Neutrophil (primary cell): Measurements from ENCODE around the gene GAS7.
A peak's percentile ranks its signal among the peaks of the same experiment; 100 is the strongest.

Source experiments
- H3K27ac ChIP-seq: fragments of 200-600 bp; sonication (generic); 2 replicates; pipeline ENCODE4 v1.5.1; 2016; ENCODE audit warnings: mild to moderate bottlenecking, moderate library complexity
- H3K27me3 ChIP-seq: fragments of 200-600 bp; sonication (generic); 2 replicates; pipeline ENCODE4 v1.6.0; 2016; ENCODE audit warnings: mild to moderate bottlenecking
- H3K36me3 ChIP-seq: fragments of 200-600 bp; sonication (generic); 2 replicates; pipeline ENCODE4 v1.5.1; 2017
- H3K4me1 ChIP-seq, 2 experiments: fragments of 200-600 bp in 1 of 2; sonication (generic) in 1 of 2; 1 replicate in 1 of 2; 2 replicates in 1 of 2; pipeline versions ENCODE4 v1.5.1 to v1.6.1; 2013 to 2016; ENCODE audit warnings: low read depth in 1 of 2, low read length in 1 of 2, mild to moderate bottlenecking in 1 of 2, moderate library complexity in 1 of 2; ENCODE audit not compliant: control insufficient read depth in 1 of 2, insufficient read depth in 1 of 2
- H3K4me3 ChIP-seq, 2 experiments: fragments of 200-600 bp in 1 of 2; sonication (generic) in 1 of 2; 1 replicate in 1 of 2; 2 replicates in 1 of 2; pipeline ENCODE4 v1.5.1; 2013 to 2016; ENCODE audit warnings: low read depth in 1 of 2, low read length in 1 of 2, mild to moderate bottlenecking in 1 of 2, moderate library complexity in 1 of 2
- H3K9me3 ChIP-seq: fragments of 200-600 bp; sonication (generic); 2 replicates; pipeline ENCODE4 v1.5.1; 2016
- TF ChIP-seq, protein P1 (sequence below): fragments of 200-600 bp; sonication (generic); IDR thresholded peaks from 2 replicates; pipeline ENCODE4 v1.5.1; 2016; ENCODE audit warnings: antibody characterized with exemption

GAS7 gene

DNA sequence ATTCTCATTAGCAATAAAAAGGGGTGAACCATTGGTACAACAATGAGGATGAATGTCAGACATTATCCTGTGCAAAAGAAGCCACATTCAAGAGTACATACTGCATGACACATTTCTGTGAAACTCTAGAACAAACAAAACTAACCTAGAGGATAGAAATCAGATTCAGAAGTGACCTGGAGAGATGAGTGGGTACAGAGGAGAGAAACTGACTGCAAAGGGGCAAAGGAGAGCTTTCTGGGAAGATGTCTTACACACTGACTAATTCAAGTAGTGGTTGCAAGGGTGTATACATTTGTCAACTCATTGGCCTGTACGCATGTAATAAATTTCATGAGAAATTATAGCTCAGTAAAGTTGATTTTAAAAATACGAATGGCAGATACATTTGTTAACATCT lies 115.6 kb downstream of the GAS7 start:
- Histone ChIP-seq H3K4me3 (no peak overlapping the region), H3K36me3 (no peaks in the 10 kb centered on the region), H3K27ac (no peak overlapping the region), H3K4me1 (peaks cover 14 to 21% of the 10 kb centered on the region in 2 experiments), H3K9me3 (no peaks in the 10 kb centered on the region), H3K27me3 (no peaks in the 10 kb centered on the region)
- TF ChIP-seq, protein P1, sequence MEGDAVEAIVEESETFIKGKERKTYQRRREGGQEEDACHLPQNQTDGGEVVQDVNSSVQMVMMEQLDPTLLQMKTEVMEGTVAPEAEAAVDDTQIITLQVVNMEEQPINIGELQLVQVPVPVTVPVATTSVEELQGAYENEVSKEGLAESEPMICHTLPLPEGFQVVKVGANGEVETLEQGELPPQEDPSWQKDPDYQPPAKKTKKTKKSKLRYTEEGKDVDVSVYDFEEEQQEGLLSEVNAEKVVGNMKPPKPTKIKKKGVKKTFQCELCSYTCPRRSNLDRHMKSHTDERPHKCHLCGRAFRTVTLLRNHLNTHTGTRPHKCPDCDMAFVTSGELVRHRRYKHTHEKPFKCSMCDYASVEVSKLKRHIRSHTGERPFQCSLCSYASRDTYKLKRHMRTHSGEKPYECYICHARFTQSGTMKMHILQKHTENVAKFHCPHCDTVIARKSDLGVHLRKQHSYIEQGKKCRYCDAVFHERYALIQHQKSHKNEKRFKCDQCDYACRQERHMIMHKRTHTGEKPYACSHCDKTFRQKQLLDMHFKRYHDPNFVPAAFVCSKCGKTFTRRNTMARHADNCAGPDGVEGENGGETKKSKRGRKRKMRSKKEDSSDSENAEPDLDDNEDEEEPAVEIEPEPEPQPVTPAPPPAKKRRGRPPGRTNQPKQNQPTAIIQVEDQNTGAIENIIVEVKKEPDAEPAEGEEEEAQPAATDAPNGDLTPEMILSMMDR, result no peak

DNA sequence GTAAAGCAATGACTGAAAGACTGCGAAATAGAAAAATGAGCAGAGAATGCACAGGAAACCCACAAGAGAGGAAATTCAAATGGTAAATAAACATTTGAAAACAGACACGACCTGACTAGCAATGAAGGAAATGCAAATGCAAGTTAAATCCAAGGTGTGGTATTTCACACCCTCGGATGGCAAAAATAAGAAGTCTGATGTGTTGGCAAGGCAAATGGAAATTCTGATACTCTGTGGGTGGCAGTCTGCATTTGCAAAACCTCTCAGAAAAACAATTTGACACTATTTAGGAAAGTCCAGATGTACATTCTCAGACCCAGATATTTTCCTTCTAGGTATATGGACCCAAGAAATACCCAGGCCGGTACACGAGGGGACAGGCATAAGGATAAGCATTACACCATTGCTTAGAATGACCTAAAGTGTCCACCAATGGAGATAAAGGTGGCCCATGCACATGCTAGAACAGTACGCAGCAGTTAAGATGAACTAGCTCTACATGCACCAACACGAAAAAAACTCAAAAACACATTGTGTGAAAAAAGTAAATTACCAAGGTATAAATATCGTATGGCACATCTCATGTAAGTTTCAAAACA lies 116.7 kb downstream of the GAS7 start:
- TF ChIP-seq, protein P1, result no peak
- H3K27ac ChIP-seq, result no peak overlapping the region

DNA sequence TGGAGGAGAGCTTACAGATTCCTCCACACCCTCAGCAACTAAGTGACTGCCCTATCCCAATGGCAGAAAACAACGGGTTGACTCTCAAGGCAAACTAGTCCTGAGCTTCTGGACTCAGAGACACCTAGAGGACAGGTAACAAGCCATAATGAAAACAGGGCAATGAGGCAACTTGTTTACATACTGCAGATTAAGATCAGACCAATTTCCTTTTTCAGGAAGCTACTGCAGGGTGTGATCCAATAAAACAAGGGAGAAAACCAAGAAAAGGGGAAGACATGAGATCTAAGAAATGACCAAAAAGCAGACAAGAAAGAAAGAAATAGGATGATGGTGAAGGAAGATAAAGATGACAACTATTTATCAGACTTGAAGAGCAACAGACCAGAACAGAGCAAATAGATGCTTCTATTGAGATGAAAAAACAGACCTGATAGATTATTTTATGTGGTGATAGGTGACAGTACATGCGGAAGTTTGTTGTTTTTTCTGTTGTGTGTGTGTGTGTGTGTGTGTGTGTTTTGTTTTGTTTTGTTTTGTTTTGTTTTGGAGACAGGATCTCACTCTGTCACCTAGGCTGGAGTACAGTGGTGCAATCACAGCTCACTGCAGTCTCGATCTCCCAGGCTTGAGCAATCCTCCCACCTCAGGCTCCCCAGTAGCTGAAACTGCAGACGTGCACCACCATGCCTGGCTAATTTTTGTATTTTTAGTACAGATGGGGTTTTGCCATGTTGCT lies 120.7 kb downstream of the GAS7 start:
- no peaks in the 10 kb centered on the region for H3K9me3 ChIP-seq
- no peaks in the 10 kb centered on the region for H3K36me3 ChIP-seq
- no peaks in the 10 kb centered on the region for H3K27me3 ChIP-seq
- peaks cover 0 to 5% of the 10 kb centered on the region in 2 experiments for H3K4me1 ChIP-seq
- peak overlapping the region; percentile 33 for H3K27ac ChIP-seq
- H3K4me3 ChIP-seq, result no peak overlapping the region
- TF ChIP-seq, protein P1, result no peak

More for the DNA sequence above, 116.7 kb downstream of the GAS7 start:
- H3K27me3 ChIP-seq, result no peaks in the 10 kb centered on the region
- H3K4me1 ChIP-seq, result peaks cover 3 to 10% of the 10 kb centered on the region in 2 experiments
- no peaks in the 10 kb centered on the region for H3K9me3 ChIP-seq
- H3K4me3 ChIP-seq, result no peak overlapping the region
- H3K36me3 ChIP-seq, result no peaks in the 10 kb centered on the region

DNA sequence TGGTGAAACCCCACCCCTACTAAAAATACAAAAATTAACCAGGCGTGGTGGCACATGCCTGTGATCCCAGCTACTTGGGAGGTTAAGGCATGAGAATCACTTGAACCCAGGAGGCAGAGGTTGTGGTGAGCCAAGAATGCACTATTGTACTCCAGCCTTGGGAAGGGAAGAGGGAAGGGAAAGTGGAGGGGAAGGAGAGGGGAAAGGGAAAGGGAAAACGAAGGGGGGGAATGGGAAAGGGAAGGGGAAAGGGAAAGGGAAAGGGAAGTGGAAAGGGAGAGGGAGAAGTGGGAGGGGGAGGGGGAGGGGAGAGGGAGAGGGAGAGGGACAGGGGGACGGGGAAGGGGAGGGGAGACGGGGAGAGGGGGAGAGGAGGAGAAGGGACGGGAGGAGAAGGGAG lies 122.5 kb downstream of the GAS7 start:
- TF ChIP-seq, protein P1, result no peak
- H3K9me3 ChIP-seq, result no peaks in the 10 kb centered on the region
- no peak overlapping the region for H3K4me3 ChIP-seq
- no peaks in the 10 kb centered on the region for H3K36me3 ChIP-seq
- H3K27ac ChIP-seq, result no peak overlapping the region
- H3K4me1 ChIP-seq, result peaks cover 0 to 5% of the 10 kb centered on the region in 2 experiments
- H3K27me3 ChIP-seq, result no peaks in the 10 kb centered on the region

DNA sequence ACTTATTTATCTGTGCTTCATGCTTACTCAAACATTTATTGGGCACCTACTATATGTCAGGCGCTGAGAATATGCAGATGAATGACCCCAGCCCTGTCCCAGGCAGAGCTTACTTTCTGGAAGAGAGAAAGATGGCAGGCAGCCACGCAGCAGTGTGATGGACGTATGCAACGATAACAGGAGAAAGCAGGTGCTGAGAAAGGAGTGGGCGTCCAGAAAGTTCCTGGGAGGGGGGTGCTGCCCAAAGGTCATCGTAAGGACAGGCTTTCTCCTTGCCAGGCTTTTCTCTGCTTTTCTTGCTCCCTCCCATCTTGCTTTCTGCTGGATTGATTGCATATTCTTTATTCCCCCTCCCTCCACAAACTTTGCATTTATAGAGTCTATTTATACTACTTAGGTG lies 124.5 kb downstream of the GAS7 start:
- Histone ChIP-seq H3K27me3 (no peaks in the 10 kb centered on the region), H3K27ac (no peak overlapping the region), H3K36me3 (no peaks in the 10 kb centered on the region), H3K4me3 (no peak overlapping the region), H3K9me3 (no peaks in the 10 kb centered on the region), H3K4me1 (peaks cover 0 to 5% of the 10 kb centered on the region in 2 experiments)
- TF ChIP-seq, protein P1, result no peak
